Measurements from ENCODE around the gene C4B.
A peak's percentile ranks its signal among the peaks of the same experiment; 100 is the strongest.
"Not testable (repeated sequence)": the region's sequence is repeated elsewhere in the genome, so short reads cannot be mapped to it uniquely, and the experiment has no call there.

C4B gene

DNA sequence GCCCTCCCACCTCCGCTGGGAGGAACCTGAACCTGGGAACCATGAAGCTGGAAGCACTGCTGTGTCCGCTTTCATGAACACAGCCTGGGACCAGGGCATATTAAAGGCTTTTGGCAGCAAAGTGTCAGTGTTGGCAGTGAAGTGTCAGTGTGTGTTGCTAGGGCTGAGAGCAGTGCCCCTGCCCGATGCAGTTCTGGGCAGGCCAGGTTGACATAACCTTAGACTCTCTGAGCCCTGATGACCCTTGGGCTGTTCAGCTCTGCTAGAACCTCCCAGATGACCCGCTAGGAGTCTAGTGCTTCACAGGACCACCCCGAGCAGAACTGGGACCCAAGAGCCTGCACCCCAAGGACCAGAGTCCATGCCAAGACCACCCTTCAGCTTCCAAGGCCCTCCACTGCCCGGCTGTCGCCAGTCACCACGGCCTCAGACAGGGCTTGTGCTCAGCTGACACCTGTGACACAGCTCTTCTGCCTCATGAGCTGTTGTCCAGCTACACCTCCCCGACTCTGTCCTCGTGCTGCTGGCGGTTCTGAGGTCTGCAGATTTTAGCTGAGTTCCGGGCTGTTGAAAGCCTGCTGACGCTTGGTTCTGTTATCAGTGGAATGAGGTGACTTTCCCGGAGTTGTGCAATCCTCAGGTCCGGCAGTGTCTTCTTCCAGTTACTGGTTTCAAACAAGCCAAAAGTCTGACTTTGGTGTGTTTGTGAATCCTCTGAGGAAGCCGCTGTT lies 20.9 kb downstream of the C4B start:
- not testable (repeated sequence) for DNase-seq (ENCODE audit: low read depth in 2 of 3, low spot score in 1 of 3)

DNA sequence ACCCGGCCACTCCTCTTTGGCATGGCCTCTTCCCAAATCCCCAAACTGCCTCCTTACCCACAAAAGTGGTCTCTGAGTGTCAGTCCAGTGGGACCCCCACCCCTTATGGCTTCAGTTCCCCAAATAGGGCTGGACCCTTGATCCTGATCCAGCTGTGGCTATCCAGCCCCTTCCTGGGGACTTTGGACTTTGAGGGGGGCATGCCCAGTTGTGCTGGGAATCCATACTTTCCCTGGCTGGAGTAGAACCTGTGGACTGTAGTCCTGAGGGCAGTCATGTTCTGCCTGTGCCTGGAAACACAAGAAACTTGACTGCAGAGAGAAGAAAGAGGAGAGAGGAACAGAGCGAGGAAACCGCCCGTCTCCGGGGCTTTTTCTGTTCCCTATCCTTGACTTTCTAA lies 22.5 kb downstream of the C4B start:
- not testable (repeated sequence) for DNase-seq (ENCODE audit: low read depth in 2 of 3, low spot score in 1 of 3)

DNA sequence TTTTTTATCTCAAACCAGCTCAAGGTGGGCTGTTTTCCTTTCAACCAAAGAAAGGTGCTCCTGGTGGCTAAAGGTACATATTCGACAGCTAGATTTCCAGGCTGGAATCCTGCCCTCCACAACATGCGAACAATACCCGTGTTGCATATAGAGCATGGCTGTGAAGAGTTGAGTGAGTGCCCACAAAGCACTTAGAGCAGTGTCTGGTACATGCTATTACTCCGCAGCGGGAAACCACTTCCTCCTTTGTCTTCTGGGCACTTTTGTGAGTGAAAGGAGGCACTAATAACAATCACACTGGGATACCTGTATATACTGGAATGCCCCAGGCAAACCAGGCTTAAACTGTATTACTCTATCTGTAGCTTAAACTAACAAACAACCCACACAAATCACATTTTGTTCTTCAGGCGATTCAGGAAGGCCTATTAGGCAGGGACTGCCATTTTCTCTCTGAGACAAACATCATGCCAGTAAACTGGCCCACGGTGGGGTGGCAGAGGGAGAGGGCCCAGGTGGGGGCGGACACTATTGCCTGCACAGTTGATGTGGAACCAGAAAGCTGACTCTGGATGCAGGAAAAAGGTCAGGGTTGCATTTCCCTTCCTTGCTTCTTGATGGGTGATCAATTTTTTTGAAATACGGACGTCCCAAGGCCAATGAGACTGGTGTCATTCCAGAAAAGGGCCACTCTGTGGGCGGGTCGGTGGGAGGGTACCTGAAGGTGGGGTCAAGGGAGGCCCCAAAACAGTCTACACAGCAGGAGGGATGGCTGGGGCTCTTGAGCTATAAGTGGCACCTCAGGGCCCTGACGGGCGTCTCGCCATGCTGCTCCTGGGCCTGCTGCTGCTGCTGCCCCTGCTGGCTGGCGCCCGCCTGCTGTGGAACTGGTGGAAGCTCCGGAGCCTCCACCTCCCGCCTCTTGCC lies 23.3 kb downstream of the C4B start, which contains the start of gene CYP21A2:
TSS of gene CYP21A2 (plus strand) at position 818 of the 927 bp plus-strand sequence. CDS start at position 826, 8 bp downstream.
- not testable (repeated sequence) for DNase-seq (ENCODE audit: low read depth in 2 of 3, low spot score in 1 of 3)

DNA sequence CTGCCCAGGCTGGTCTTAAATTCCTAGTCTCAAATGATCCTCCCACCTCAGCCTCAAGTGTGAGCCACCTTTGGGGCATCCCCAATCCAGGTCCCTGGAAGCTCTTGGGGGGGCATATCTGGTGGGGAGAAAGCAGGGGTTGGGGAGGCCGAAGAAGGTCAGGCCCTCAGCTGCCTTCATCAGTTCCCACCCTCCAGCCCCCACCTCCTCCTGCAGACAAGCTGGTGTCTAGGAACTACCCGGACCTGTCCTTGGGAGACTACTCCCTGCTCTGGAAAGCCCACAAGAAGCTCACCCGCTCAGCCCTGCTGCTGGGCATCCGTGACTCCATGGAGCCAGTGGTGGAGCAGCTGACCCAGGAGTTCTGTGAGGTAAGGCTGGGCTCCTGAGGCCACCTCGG lies 24.3 kb downstream of the C4B start:
- DNase-seq (ENCODE audit: low read depth in 2 of 3, low spot score in 1 of 3): not testable (repeated sequence)

DNA sequence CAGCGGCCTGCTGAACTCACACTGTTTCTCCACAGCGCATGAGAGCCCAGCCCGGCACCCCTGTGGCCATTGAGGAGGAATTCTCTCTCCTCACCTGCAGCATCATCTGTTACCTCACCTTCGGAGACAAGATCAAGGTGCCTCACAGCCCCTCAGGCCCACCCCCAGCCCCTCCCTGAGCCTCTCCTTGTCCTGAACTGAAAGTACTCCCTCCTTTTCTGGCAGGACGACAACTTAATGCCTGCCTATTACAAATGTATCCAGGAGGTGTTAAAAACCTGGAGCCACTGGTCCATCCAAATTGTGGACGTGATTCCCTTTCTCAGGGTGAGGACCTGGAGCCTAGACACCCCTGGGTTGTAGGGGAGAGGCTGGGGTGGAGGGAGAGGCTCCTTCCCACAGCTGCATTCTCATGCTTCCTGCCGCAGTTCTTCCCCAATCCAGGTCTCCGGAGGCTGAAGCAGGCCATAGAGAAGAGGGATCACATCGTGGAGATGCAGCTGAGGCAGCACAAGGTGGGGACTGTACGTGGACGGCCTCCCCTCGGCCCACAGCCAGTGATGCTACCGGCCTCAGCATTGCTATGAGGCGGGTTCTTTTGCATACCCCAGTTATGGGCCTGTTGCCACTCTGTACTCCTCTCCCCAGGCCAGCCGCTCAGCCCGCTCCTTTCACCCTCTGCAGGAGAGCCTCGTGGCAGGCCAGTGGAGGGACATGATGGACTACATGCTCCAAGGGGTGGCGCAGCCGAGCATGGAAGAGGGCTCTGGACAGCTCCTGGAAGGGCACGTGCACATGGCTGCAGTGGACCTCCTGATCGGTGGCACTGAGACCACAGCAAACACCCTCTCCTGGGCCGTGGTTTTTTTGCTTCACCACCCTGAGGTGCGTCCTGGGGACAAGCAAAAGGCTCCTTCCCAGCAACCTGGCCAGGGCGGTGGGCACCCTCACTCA lies 25.0 kb downstream of the C4B start:
- not testable (repeated sequence) for DNase-seq (ENCODE audit: low read depth in 2 of 3, low spot score in 1 of 3)

DNA sequence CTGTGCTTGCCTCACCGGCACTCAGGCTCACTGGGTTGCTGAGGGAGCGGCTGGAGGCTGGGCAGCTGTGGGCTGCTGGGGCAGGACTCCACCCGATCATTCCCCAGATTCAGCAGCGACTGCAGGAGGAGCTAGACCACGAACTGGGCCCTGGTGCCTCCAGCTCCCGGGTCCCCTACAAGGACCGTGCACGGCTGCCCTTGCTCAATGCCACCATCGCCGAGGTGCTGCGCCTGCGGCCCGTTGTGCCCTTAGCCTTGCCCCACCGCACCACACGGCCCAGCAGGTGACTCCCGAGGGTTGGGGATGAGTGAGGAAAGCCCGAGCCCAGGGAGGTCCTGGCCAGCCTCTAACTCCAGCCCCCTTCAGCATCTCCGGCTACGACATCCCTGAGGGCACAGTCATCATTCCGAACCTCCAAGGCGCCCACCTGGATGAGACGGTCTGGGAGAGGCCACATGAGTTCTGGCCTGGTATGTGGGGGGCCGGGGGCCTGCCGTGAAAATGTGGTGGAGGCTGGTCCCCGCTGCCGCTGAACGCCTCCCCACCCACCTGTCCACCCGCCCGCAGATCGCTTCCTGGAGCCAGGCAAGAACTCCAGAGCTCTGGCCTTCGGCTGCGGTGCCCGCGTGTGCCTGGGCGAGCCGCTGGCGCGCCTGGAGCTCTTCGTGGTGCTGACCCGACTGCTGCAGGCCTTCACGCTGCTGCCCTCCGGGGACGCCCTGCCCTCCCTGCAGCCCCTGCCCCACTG lies 25.9 kb downstream of the C4B start:
- DNase-seq (ENCODE audit: low read depth in 2 of 3, low spot score in 1 of 3): not testable (repeated sequence)

DNA sequence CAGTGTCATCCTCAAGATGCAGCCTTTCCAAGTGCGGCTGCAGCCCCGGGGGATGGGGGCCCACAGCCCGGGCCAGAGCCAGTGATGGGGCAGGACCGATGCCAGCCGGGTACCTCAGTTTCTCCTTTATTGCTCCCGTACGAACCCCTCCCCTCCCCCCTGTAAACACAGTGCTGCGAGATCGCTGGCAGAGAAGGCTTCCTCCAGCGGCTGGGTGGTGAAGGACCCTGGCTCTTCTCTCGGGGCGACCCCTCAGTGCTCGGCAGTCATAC lies 26.4 kb downstream of the C4B start:
- DNase-seq (ENCODE audit: low read depth in 2 of 3, low spot score in 1 of 3): not testable (repeated sequence)

DNA sequence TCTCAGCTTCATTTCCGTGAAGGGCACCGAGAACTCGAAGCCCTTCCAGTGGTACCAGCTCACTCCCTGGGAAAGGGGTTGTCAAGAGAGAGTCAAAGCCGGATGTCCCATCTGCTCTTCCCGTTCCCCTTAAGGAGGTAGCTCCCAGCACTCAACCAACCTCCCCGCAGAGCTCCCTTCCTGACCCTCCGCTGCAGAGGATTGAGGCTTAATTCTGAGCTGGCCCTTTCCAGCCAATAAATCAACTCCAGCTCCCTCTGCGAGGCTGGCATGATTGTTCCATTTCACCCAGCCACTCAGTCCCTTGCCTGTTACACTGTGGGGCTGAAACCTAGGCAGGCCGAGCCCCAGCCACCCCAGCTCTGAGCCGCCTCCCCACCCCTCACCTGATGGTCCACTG lies 26.8 kb downstream of the C4B start:
- DNase-seq (ENCODE audit: low read depth in 2 of 3, low spot score in 1 of 3): not testable (repeated sequence)

DNA sequence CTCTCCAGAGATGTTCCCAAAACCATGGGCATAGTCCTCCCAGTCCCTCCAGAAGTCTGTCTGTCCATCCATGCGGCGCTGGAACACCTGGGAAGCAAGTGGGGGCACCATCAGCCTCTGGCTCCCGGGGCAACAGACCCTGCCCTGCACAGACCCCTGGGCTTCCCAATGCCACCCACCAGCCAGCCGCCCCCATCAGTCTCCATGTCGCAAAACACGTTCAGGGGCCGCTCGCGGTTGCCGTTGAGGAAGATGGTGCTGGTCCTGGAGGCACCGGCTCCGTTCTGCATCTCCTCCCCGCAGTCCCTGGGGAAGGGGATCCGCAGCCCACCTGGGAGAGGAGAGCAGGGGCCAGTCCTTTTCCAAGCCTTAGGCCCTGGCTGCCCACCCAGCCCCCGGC lies 27.7 kb downstream of the C4B start:
- not testable (repeated sequence) for DNase-seq (ENCODE audit: low read depth in 2 of 3, low spot score in 1 of 3)

DNA sequence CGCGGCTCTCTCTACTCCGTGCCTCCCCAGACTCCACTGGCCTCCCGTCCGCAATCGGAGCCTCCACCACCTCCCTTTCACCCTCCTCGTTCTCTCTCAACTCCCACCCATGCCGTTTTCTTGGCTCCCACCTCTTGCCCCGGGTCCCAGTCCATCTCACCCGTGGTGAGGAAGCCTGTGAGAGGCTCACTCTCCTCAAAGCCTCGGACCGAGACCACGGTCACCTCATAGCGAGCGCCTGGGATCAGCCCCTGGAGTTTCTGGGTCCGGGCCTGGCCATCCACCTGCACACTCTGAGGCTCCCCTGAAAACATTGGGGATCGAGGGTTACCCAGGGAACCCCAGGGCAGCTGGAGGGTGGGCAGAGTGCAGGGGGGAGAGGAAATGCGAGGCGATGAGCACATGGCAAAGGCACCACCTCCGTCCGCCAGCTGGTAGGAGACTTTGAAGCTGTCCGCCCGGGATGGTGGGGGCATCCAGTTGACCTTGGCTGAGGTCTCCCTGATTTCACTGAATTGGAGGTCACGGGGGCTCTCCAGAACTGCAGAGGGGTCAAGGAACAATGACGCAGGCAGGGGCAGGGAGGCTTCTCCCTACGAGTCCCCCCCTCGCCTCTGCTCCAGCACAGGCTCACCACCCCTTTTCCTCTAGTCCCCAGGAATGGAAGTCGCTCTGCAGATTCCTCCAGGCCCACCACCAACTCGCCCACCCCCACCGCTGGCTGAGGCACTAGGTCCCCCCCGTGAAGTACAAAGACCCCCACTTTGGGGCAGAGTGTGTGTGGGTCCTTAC lies 29.2 kb downstream of the C4B start:
- DNase-seq (ENCODE audit: low read depth in 2 of 3, low spot score in 1 of 3): not testable (repeated sequence)

DNA sequence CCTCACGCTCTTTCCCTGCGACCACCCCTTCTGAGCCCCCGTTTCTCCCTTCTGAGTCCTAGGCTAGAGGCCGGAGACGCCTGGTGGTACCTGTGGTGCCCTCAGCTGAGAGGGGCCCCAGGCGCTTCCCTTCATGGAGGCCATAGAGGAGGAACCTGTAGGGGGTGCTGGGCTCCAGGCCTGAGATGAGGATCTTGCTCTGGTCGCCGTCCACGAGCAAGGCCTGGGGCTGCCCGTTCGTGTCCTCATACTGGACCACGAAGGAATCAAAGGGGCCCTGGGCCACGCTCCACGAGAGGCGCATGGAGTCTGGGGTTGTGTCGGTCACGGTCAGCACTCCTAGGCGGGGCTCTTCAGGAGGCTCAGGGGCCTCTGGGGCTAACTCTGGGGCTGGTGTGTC lies 30.3 kb downstream of the C4B start:
- DNase-seq (ENCODE audit: low read depth in 2 of 3, low spot score in 1 of 3): not testable (repeated sequence)

DNA sequence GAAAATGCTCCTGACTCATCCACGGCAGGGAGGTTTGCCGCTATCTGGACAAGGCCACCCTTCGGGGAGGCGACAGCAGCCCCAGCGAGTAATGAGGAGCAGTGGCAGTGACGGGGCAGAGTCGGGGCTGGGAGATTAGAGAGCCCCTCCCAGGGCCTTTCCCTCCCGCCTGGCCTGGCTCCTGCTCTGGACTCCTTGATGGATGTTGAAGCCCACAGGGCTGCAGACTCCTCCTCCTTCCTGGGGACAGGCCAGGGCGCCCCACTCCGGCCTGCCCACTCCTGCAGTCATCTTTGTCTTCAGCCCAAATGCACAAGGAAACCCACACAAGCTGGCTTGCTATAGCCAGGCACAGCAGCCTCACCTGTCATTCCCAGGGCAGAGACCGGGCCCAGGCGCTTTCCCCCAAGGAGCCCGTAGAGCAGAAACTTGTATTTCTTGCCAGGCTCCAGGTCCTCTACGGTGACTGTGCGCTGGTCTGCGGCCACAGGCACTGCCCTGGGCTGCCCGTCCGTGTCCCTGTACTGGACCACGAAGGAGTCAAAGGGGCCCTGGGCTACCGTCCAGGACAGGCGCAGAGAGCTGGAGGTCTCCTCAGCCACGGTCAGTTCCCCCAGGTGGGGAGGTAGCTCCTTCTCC lies 31.3 kb downstream of the C4B start:
- DNase-seq (ENCODE audit: low read depth in 2 of 3, low spot score in 1 of 3): no peak

DNA sequence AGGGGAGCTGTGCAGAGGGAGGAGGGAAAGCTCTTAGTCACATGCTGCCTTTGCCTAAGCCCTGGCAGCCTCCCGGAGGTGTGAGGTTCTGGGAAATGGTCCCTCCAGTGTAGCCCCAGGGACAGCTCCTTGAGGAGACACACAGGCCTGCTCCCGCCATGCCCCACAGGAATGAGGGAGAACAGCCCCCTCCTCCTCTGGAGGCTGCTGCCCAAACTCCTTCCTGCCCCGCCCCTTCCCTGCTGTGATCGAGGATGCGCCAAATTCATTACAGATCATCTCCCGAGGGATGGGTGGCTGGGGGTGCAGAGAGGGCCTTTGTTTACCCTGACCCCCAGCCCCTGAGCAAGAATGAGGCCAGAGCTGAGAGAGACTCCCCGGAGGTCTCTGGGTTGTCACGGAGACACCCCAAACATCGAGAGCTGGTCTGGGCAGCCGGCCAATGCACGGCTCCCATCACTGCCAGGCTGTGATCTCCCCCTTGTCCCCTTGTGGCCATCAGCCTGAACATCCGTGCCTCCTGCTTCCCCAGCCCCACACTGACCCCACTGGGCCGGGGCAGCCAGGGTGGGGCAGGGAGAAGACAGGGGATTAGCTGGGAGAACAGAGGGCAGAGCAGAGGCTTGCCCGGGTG lies 32.0 kb downstream of the C4B start:
- DNase-seq (ENCODE audit: low read depth in 2 of 3, low spot score in 1 of 3): no peak

DNA sequence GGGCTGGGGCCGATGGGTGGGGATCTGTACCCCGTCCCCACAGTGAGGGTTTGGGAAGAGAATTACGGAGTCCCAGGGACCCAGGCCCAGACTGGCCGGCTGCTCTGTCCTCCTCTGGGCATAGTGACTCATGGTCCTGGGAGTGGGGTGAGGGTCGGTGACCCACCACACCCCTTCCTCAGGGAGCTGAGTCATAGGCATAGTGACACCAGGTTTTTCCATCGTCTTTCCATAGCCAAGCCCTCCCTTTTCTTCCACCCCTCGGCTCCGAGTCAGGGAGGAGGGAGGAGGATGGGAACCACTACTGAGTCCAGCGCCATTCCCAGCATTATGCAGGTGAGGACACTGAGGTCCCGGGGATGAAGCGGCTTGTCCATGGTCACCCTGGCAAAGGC lies 32.5 kb downstream of the C4B start:
- no peak for DNase-seq (ENCODE audit: low read depth in 2 of 3, low spot score in 1 of 3)

DNA sequence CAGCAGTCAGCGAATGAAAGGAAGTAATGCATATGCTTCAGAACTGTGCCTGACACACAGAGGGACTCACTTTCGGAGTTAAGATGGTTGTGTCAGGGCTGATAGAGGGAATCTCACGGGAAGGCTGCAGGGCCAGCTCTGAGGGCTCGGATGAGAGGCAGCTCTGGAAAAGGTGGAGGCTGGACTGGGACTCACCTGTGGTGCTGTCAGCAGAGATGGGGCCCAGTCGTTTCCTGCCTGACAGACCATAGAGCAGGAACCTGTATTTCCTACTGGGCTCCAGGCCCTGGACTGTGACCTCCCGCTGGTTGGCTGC lies 32.9 kb downstream of the C4B start:
- DNase-seq (ENCODE audit: low read depth in 2 of 3, low spot score in 1 of 3): no peak

DNA sequence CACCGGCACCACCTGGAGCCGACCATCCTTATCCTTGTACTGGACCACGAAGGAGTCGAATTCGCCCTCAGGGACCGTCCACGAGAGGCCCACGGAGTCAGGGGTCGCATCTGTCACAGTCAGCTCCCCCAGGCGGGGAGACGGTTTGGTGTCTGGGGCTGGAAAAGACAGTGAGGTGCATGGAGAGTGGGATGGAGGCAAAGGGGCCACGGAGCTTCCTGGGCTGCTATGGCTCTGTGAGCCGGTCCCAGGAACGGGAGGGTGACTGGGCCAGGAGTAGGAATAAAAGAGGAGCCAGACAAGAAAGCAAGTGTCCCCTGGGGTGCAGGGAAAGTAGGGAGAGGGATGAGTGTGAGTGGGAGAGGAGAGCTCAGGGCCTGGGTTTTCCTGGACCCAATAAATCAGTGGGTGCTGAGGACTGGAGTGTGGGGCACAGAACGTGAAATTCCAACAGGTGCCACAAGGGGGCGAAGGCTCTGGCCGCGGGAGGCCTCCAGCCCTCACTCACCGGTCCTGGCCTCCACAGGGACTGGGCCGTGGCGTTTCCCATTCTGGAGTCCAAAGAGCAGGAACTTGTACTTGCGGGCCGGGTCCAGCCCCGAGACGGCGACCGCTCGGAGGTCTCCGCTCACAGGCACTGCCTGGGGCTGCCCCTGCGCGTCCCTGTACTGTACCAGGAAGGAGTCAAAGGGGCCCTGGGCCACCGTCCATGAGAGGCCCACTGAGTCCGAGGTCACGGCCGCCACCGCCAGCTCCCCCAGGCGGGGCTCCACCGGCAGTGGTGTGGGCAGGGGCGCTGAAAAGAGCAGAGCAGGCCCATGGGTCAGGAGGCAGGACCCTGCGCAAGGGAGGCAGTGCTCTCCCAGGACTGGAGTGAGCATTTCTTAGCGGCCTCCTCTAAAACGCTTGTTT lies 33.5 kb downstream of the C4B start:
- peak; percentile 43 to 76 (median 58) for DNase-seq (ENCODE audit: low read depth in 2 of 3, low spot score in 1 of 3)

DNA sequence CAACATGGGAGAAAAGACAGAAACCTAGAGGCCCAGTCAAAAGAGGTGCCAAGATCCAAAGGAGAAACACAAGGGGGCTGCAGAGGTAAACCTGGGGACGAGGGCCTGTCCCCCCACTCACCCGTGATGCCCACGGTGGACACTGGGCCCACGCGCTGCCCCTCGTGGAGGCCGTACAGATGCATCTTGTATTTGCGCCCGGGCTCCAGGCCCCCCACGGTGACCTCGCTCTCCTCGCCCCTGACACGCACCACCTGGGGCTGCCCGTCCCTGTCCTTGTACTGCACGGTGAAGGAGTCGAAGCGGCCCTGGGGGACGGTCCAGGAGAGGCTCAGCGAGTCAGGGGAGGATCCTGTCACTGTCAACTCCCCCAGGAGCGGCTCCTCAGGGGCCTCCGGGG lies 34.6 kb downstream of the C4B start:
- DNase-seq (ENCODE audit: low read depth in 2 of 3, low spot score in 1 of 3): not testable (repeated sequence)

DNA sequence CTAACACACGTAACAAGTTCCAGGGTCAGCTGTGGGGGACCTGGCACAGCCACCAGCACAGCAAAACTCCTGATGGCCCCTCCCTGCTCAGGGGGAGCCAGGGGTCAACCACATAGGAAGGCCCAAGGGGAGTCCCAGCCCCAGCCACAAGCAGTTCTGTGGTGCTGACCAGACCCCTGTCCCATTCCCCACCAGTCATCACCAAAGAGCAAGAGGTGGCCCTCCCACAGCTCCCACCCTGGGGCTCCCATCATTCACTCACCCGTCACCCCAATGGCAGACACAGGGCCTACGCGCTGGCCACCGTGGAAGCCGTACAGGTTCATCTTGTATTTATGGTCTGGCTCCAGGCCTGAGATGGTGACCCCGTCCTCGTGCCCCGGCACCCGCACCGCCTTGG lies 35.1 kb downstream of the C4B start:
- DNase-seq (ENCODE audit: low read depth in 2 of 3, low spot score in 1 of 3): not testable (repeated sequence)

Measured in stimulated activated CD4-positive, alpha-beta T cell treated with anti-CD3 and anti-CD28 coated beads, Interleukin-12 subunit alpha, Interleukin-12 subunit beta, amount 100 ng/mL, for 48 hours (primary cell).